HG03354 (cell line): ENCODE measurements around the gene LPP.
"Not testable (repeated sequence)": the region's sequence is repeated elsewhere in the genome, so short reads cannot be mapped to it uniquely, and the experiment has no call there.

Experiments used
- ATAC-seq: cut with Tn5 transposase; IDR thresholded peaks from one replicate; pipeline ENCODE4 v1.9.1; 2021; ENCODE audit warnings: mild to moderate bottlenecking; ENCODE audit not compliant: unreplicated experiment, poor library complexity, severe bottlenecking

The LPP gene

GRCh38 chr3:188404124-188404523, 250.2 kb downstream of the LPP start:
- ATAC-seq = no peak

GRCh38 chr3:188404701-188405100, 250.7 kb downstream of the LPP start:
- ATAC-seq = no peak

- ATAC-seq = no peak
Observed at GRCh38 chr3:188407158-188407880, 253.4 kb downstream of the LPP start.

- ATAC-seq = no peak
Observed at GRCh38 chr3:188408831-188409230, 254.9 kb downstream of the LPP start.

- no peak for ATAC-seq
Observed at GRCh38 chr3:188411750-188412149, 257.8 kb downstream of the LPP start.

GRCh38 chr3:188415196-188415595, 261.2 kb downstream of the LPP start:
- no peak for ATAC-seq

GRCh38 chr3:188416041-188416440, 262.1 kb downstream of the LPP start:
- ATAC-seq = no peak

- no peak for ATAC-seq
Observed at GRCh38 chr3:188417271-188417696, 263.3 kb downstream of the LPP start.

- no peak for ATAC-seq
Observed at GRCh38 chr3:188417766-188418165, 263.8 kb downstream of the LPP start.

GRCh38 chr3:188421151-188421821, 267.3 kb downstream of the LPP start:
- peak; percentile 65 for ATAC-seq

GRCh38 chr3:188421836-188422540, 268.0 kb downstream of the LPP start:
- peak; percentile 99 for ATAC-seq

- not testable (repeated sequence) for ATAC-seq
Observed at GRCh38 chr3:188427981-188428380, 274.0 kb downstream of the LPP start.

- ATAC-seq = no peak
Observed at GRCh38 chr3:188431040-188431439, 277.1 kb downstream of the LPP start.

- ATAC-seq = no peak
Observed at GRCh38 chr3:188431553-188431952, 277.6 kb downstream of the LPP start.

- ATAC-seq = no peak
Observed at GRCh38 chr3:188432802-188433520, 279.0 kb downstream of the LPP start.

- ATAC-seq = no peak
Observed at GRCh38 chr3:188433521-188434150, 279.7 kb downstream of the LPP start.

- ATAC-seq = no peak
Observed at GRCh38 chr3:188434594-188434993, 280.6 kb downstream of the LPP start.

GRCh38 chr3:188435266-188435665, 281.3 kb downstream of the LPP start:
- ATAC-seq = no peak

GRCh38 chr3:188437926-188438325, 284.0 kb downstream of the LPP start:
- ATAC-seq = no peak

GRCh38 chr3:188439080-188439479, 285.1 kb downstream of the LPP start:
- peak; percentile 97 for ATAC-seq
